Trophoblast cell (in vitro differentiated cells and primary cell): Measurements from ENCODE around the gene RWDD1.
A peak's percentile ranks its signal among the peaks of the same experiment; 100 is the strongest.

Source experiments
- DNase-seq, 2 donors: peaks; one replicate each; pipeline ENCODE4 v3.0.0-alpha.2; 2016
- H2AFZ ChIP-seq: 2 replicates; pipeline ENCODE4 v1.6.1; 2013; ENCODE audit warnings: low read length, moderate library complexity, mild to moderate bottlenecking; ENCODE audit not compliant: insufficient read depth, poor library complexity
- H2AK5ac ChIP-seq: 2 replicates; pipeline ENCODE4 v1.6.1; 2013; ENCODE audit warnings: mild to moderate bottlenecking, low read length
- H2BK120ac ChIP-seq: 2 replicates; pipeline ENCODE4 v1.6.1; 2013; ENCODE audit warnings: low read length, mild to moderate bottlenecking, moderate library complexity; ENCODE audit not compliant: insufficient read depth, poor library complexity
- H2BK12ac ChIP-seq: 2 replicates; pipeline ENCODE4 v1.6.1; 2013; ENCODE audit warnings: mild to moderate bottlenecking, low read length, moderate library complexity
- H2BK5ac ChIP-seq: 2 replicates; pipeline ENCODE4 v1.6.1; 2013; ENCODE audit warnings: low read length, low read depth, moderate library complexity, mild to moderate bottlenecking; ENCODE audit not compliant: poor library complexity
- H3K14ac ChIP-seq: 2 replicates; pipeline ENCODE4 v1.6.1; 2013; ENCODE audit warnings: mild to moderate bottlenecking, low read length
- H3K18ac ChIP-seq: 2 replicates; pipeline ENCODE4 v1.6.1; 2013; ENCODE audit warnings: mild to moderate bottlenecking, low read length
- H3K23ac ChIP-seq: 2 replicates; pipeline ENCODE4 v1.6.1; 2013; ENCODE audit warnings: low read length
- H3K27ac ChIP-seq: 2 replicates; pipeline ENCODE4 v1.5.1; 2013; ENCODE audit warnings: low read depth, mild to moderate bottlenecking, inconsistent platforms, low read length, moderate library complexity
- H3K27me3 ChIP-seq: 2 replicates; pipeline ENCODE4 v1.6.1; 2013; ENCODE audit warnings: inconsistent platforms, mild to moderate bottlenecking, low read length, moderate library complexity; ENCODE audit not compliant: insufficient read depth
- H3K36me3 ChIP-seq, 2 experiments: 1 replicate in 1 of 2; 2 replicates in 1 of 2; pipeline ENCODE4 v1.6.1; 2013; ENCODE audit warnings: low read length in 2 of 2, mild to moderate bottlenecking in 2 of 2, moderate library complexity in 1 of 2; ENCODE audit not compliant: insufficient read depth in 2 of 2, control insufficient read depth in 1 of 2
- H3K4ac ChIP-seq: 2 replicates; pipeline ENCODE4 v1.6.1; 2013; ENCODE audit warnings: low read depth, mild to moderate bottlenecking, low read length, moderate library complexity
- H3K4me1 ChIP-seq, 2 experiments: 1 replicate in 1 of 2; 2 replicates in 1 of 2; pipeline ENCODE4 v1.6.1; 2013; ENCODE audit warnings: low read length in 2 of 2, mild to moderate bottlenecking in 2 of 2, moderate library complexity in 1 of 2; ENCODE audit not compliant: insufficient read depth in 2 of 2, control insufficient read depth in 1 of 2
- H3K4me2 ChIP-seq: 2 replicates; pipeline ENCODE4 v1.6.1; 2013; ENCODE audit warnings: inconsistent platforms, mild to moderate bottlenecking, low read length, moderate library complexity
- H3K4me3 ChIP-seq: 2 replicates; pipeline ENCODE4 v1.5.1; 2013; ENCODE audit warnings: mild to moderate bottlenecking, low read depth, low read length, inconsistent platforms
- H3K79me1 ChIP-seq: one replicate; pipeline ENCODE4 v1.6.1; 2013; ENCODE audit warnings: low read length
- H3K79me2 ChIP-seq: 2 replicates; pipeline ENCODE4 v1.6.1; 2013; ENCODE audit warnings: low read length, mild to moderate bottlenecking; ENCODE audit not compliant: control insufficient read depth, insufficient read depth, poor library complexity
- H3K9ac ChIP-seq: 2 replicates; pipeline ENCODE4 v1.6.1; 2013; ENCODE audit warnings: mild to moderate bottlenecking, low read length
- H3K9me3 ChIP-seq: 2 replicates; pipeline ENCODE4 v1.6.1; 2013; ENCODE audit warnings: low read depth, mild to moderate bottlenecking, control low read depth, inconsistent platforms, low read length; ENCODE audit not compliant: insufficient read depth
- H4K12ac ChIP-seq: 2 replicates; pipeline ENCODE4 v1.6.1; 2013; ENCODE audit warnings: low read depth, mild to moderate bottlenecking, low read length, moderate library complexity
- H4K8ac ChIP-seq: 2 replicates; pipeline ENCODE4 v1.6.1; 2013; ENCODE audit warnings: low read depth, mild to moderate bottlenecking, low read length, moderate library complexity
- H4K91ac ChIP-seq: one replicate; pipeline ENCODE4 v1.6.1; 2013; ENCODE audit warnings: low read depth, mild to moderate bottlenecking, low read length, moderate library complexity
- WGBS: extraction: QIAGEN DNeasy Blood & Tissue Kit; methylation state at CpG from one replicate; pipeline ENCODE4 v1.1.7; 2013; ENCODE audit warnings: missing lambda C conversion rate; ENCODE audit not compliant: insufficient read length, insufficient coverage; ENCODE audit errors: extremely low coverage; 5-methylcytosine and 5-hydroxymethylcytosine counted together

The RWDD1 gene

DNA sequence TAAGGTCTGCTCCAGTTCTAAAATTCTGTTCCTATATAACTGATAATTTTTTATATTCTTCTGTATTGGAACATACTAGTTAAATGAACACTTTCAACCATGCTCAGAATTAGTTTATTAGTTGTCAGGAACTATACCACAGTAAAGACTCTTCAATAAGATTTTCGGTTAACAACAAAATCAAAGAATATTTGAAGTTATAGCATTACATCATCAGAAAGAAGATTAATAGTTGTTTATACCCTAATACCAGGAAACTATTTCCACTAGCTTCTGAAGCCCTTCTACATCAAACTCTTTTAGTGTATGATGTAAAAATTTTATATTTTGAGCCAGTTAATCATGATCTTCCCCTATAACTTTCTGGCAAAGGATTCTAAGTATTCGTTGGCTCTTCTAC, 11.2 kb upstream of the RWDD1 start:
- Histone ChIP-seq H2BK12ac (no peak overlapping the region), H3K79me2 (no peaks in the 10 kb centered on the region), H3K9me3 (no peaks in the 10 kb centered on the region), H3K79me1 (no peaks in the 10 kb centered on the region), H3K4me1 (no peaks in the 10 kb centered on the region), H3K4me3 (no peak overlapping the region), H3K36me3 (no peaks in the 10 kb centered on the region), H4K12ac (no peak overlapping the region), H2BK120ac (no peak overlapping the region), H3K27ac (no peak overlapping the region), H4K8ac (no peak overlapping the region), H2AK5ac (no peak overlapping the region), H2BK5ac (no peak overlapping the region), H3K4ac (no peak overlapping the region), H3K9ac (no peak overlapping the region), H3K14ac (no peak overlapping the region), H3K4me2 (no peak overlapping the region), H3K18ac (no peak overlapping the region), H3K23ac (no peak overlapping the region), H4K91ac (no peak overlapping the region), H3K27me3 (no peaks in the 10 kb centered on the region), H2AFZ (no peak overlapping the region)
- no peak for DNase-seq
- WGBS: no CpG with 5 or more reads among the region's 2 CpGs

- H3K79me1 ChIP-seq: no peaks in the 10 kb centered on the region
- no peaks in the 10 kb centered on the region for H3K27me3 ChIP-seq
- H3K4me1 ChIP-seq: no peaks in the 10 kb centered on the region
- no peaks in the 10 kb centered on the region for H3K36me3 ChIP-seq
- H2BK12ac ChIP-seq: no peak overlapping the region
- no peak overlapping the region for H3K27ac ChIP-seq
- peak overlapping the region; percentile 41 for H2AFZ ChIP-seq
- H3K23ac ChIP-seq: no peak overlapping the region
- H2BK120ac ChIP-seq: no peak overlapping the region
- no peaks in the 10 kb centered on the region for H3K79me2 ChIP-seq
- no peak overlapping the region for H3K9ac ChIP-seq
- no peak overlapping the region for H3K4me2 ChIP-seq
- peak; percentile 55 to 93 for DNase-seq
- H3K4me3 ChIP-seq: no peak overlapping the region
- no peak overlapping the region for H4K91ac ChIP-seq
- no peak overlapping the region for H2AK5ac ChIP-seq
- H3K14ac ChIP-seq: no peak overlapping the region
- WGBS: no CpG with 5 or more reads among the region's 9 CpGs
- H3K4ac ChIP-seq: no peak overlapping the region
- H3K9me3 ChIP-seq: no peaks in the 10 kb centered on the region
- H4K8ac ChIP-seq: no peak overlapping the region
- no peak overlapping the region for H2BK5ac ChIP-seq
- H3K18ac ChIP-seq: no peak overlapping the region
- no peak overlapping the region for H4K12ac ChIP-seq
Observed at GRCh38 chr6:116561377-116562018, 9.8 kb upstream of the RWDD1 start.

- no peaks in the 10 kb centered on the region for H3K79me1 ChIP-seq
- no peaks in the 10 kb centered on the region for H3K27me3 ChIP-seq
- no peak overlapping the region for H3K9ac ChIP-seq
- no peak overlapping the region for H3K18ac ChIP-seq
- no peaks in the 10 kb centered on the region for H3K79me2 ChIP-seq
- no peak overlapping the region for H2BK5ac ChIP-seq
- no peak overlapping the region for H2AFZ ChIP-seq
- H4K12ac ChIP-seq: no peak overlapping the region
- no peak overlapping the region for H4K91ac ChIP-seq
- DNase-seq: no peak
- H3K36me3 ChIP-seq: no peaks in the 10 kb centered on the region
- no peaks in the 10 kb centered on the region for H3K9me3 ChIP-seq
- H3K4me1 ChIP-seq: no peaks in the 10 kb centered on the region
- H2AK5ac ChIP-seq: no peak overlapping the region
- H3K14ac ChIP-seq: no peak overlapping the region
- H4K8ac ChIP-seq: no peak overlapping the region
- H3K4me2 ChIP-seq: no peak overlapping the region
- no peak overlapping the region for H3K4ac ChIP-seq
- H3K23ac ChIP-seq: no peak overlapping the region
- no peak overlapping the region for H3K4me3 ChIP-seq
- H3K27ac ChIP-seq: no peak overlapping the region
- no peak overlapping the region for H2BK12ac ChIP-seq
- H2BK120ac ChIP-seq: no peak overlapping the region
- no CpG with 5 or more reads among the region's 4 CpGs for WGBS
Observed at GRCh38 chr6:116562019-116562403, 9.3 kb upstream of the RWDD1 start.

- Histone ChIP-seq H3K4me3 (no peak overlapping the region), H3K4me1 (no peaks in the 10 kb centered on the region), H3K23ac (no peak overlapping the region), H2BK12ac (no peak overlapping the region), H2BK120ac (no peak overlapping the region), H3K9me3 (no peaks in the 10 kb centered on the region), H3K4me2 (no peak overlapping the region), H3K36me3 (no peaks in the 10 kb centered on the region), H2BK5ac (no peak overlapping the region), H3K14ac (no peak overlapping the region), H4K91ac (no peak overlapping the region), H2AK5ac (no peak overlapping the region), H3K4ac (no peak overlapping the region), H4K12ac (no peak overlapping the region), H3K27ac (no peak overlapping the region), H4K8ac (no peak overlapping the region), H3K9ac (no peak overlapping the region), H3K18ac (no peak overlapping the region), H3K79me2 (no peaks in the 10 kb centered on the region), H2AFZ (no peak overlapping the region), H3K79me1 (no peaks in the 10 kb centered on the region), H3K27me3 (no peaks in the 10 kb centered on the region)
- no CpG with 5 or more reads among the region's 3 CpGs for WGBS
- no peak for DNase-seq
Observed at GRCh38 chr6:116562614-116563013, 8.7 kb upstream of the RWDD1 start.
